Activated CD8-positive, alpha-beta memory T cell treated with anti-CD3 and anti-CD28 coated beads for 36 hours (primary cell): Measurements from ENCODE around the gene CCDC57. TPM values are rescaled to one million over a fixed set of nuclear protein-coding genes. Genes with fewer than 3 reads are reported as not detected.
"Not testable (repeated sequence)": the region's sequence is repeated elsewhere in the genome, so short reads cannot be mapped to it uniquely, and the experiment has no call there.

Source experiments
- CTCF ChIA-PET: fragments of 350-600 bp; sonication (Branson Sonifier 250); formaldehyde crosslinking; loops from one replicate; lab custom pipeline; 2021; ENCODE audit warnings: antibody characterized with exemption; lab: Charles Lee
- POLR2A ChIA-PET: fragments of 350-600 bp; sonication (Branson Sonifier 250); formaldehyde crosslinking; loops from one replicate; lab custom pipeline; 2021; ENCODE audit warnings: antibody characterized with exemption; lab: Charles Lee
- total RNA-seq, 2 experiments: library from RNA; stranded (reverse); gene quantifications; one replicate each; pipeline ENCODE4 v1.2.3, GENCODE V29; 2021

Gene CCDC57
- total RNA-seq, 2 experiments from 2014 or later = 69.8 to 73.0 TPM

GRCh38 chr17:82218349-82219075 is 5.9 kb upstream of the CCDC57 start:
- CTCF ChIA-PET = no interaction called here
- POLR2A ChIA-PET = no interaction called here

GRCh38 chr17:82217530-82218204 is 5.0 kb upstream of the CCDC57 start:
- CTCF ChIA-PET = no interaction called here
- POLR2A ChIA-PET = no interaction called here

GRCh38 chr17:82217120-82217529 is 4.5 kb upstream of the CCDC57 start:
- CTCF ChIA-PET = interaction anchor here (1.0 kb wide), 1 partner anchor 22 kb away, joined by 3 read pairs; no protein-coding TSS in a partner anchor
- POLR2A ChIA-PET = no interaction called here

- ChIA-PET POLR2A (interaction anchor here (0.6 to 2.9 kb wide), 2 partner anchors 12 to 26 kb away, joined by 11 to 12 read pairs; partner anchors contain the start of gene SLC16A3), CTCF (interaction anchor here (1.0 to 2.2 kb wide), 2 partner anchors 11 to 23 kb away, joined by 3 to 7 read pairs; no protein-coding TSS in a partner anchor)
Observed at GRCh38 chr17:82216301-82217119, 3.9 kb upstream of the CCDC57 start.

DNA sequence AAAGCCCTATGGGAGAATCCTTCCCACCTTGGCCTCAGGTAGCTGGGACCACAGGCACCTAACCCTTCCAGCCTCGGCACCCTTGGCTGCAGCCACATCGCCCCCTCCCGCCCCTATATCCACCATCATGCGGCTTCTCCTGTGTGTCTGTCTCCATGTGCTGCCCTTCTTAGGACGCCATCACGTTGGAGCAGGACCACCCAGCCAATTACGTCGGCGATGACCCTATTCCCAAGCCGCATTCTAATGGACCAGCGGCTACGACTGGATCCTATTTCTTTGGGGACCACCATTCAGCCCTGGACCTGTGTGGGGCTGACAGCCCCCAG is 3.3 kb upstream of the CCDC57 start:
- ChIA-PET POLR2A (interaction anchor here (0.6 to 2.9 kb wide), 2 partner anchors 13 to 26 kb away, joined by 11 to 12 read pairs; partner anchors contain the start of gene SLC16A3), CTCF (interaction anchor here (2.2 kb wide), 1 partner anchor 10 kb away, joined by 7 read pairs; no protein-coding TSS in a partner anchor)

DNA sequence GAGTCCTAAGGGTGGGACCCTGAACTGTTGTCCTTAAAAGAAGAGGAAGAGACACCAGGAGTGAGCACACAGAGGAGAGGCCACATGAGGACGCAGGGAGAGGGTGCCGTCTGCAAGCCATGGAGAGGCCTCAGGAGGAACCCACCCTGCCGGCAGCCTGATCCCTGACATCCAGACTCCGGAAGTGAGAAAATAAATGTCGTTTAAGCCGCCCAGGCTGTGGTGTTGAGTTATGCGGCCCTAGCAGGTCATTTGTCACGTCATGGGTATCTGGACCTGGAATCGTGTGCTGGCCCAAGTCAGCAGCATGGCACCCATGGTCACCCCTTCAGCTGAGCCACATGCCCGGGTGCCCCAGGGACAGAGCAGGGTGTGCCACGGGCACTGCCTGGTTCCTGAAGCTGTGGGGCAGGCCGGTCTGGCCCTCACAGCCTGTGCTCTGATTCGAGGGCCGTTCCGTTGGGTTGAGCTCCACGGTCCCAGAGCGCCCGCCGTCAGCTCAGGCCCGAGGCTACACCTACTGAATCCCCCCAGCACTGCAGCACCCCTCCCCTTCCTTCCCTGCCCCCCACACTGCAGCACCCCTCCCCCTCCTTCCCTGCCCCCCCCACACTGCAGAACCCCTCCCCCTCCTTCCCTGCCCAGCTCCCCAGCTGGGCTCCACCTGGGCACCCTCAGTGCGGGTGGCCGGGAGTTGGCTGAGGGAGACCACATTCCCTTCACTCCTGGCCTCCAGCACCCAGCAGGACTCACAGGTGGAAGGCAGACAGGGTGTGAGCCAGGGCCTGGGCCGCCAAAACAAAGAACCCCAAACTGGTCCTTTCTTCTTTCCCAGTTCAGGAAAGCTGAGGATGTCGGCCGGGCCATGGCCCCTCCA is 2.7 kb upstream of the CCDC57 start:
- POLR2A ChIA-PET = interaction anchor here (0.6 to 2.9 kb wide), 2 partner anchors 13 to 25 kb away, joined by 11 to 12 read pairs; partner anchors contain the start of gene SLC16A3
- CTCF ChIA-PET = interaction anchor here (2.2 kb wide), 1 partner anchor 9 kb away, joined by 7 read pairs; no protein-coding TSS in a partner anchor

GRCh38 chr17:82214012-82214628 is 1.5 kb upstream of the CCDC57 start:
- CTCF ChIA-PET = interaction anchor here (2.2 kb wide), 1 partner anchor 8 kb away, joined by 7 read pairs; no protein-coding TSS in a partner anchor
- POLR2A ChIA-PET = interaction anchor here (0.6 to 2.9 kb wide), 3 partner anchors 12 to 176 kb away, joined by 3 to 11 read pairs (median 7); partner anchors contain the start of genes DCXR and SLC16A3

DNA sequence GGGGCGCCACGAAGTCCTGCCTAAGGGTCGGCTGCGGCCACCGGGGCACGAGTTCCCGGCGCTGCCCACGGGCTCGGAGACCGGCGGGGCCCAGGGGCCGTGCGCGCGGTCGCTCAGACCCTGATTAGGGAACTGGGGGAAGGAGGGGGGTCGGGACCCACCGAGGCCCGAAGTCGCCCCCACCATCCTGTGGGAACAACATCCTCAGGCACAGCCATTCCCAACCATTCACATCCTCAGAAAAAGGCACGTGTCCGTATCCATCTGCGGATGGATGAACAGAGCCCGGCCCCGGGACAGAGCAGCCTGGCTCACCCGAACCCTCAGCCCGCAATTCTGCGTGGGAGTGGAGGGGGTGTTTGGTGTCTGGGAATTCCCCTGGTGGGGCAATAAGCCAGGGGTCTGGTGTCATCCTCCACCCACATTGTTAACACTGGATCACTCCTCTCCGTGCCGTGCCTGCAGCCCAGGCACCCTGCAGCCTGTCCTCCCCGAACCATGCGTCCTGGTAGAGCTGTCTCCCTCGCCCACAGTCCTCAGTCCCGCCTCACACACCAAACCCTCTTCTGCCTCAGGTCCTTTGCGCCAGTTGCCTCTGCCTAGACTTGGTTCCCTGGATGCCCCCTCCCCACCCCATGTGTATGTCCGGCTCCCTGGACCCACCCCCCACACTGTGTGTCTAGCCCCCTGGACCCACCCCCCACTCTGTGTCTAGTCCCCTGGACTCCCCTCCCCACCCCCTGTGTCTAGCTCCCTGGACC is 789 bp upstream of the CCDC57 start:
- CTCF ChIA-PET = no interaction called here
- POLR2A ChIA-PET = interaction anchor here (0.6 to 2.9 kb wide), 3 partner anchors 13 to 176 kb away, joined by 3 to 11 read pairs (median 7); partner anchors contain the start of genes DCXR and SLC16A3

GRCh38 chr17:82210655-82211054 is 2.0 kb downstream of the CCDC57 start:
- CTCF ChIA-PET, POLR2A ChIA-PET: not testable (repeated sequence)

GRCh38 chr17:82205720-82206508 is 6.7 kb downstream of the CCDC57 start:
- ChIA-PET POLR2A (interaction anchor here (0.6 to 0.7 kb wide), 2 partner anchors 176 to 543 kb away, joined by 3 to 7 read pairs; no protein-coding TSS in a partner anchor), CTCF (interaction anchor here (0.8 to 1.9 kb wide), 10 partner anchors 9 to 245 kb away, joined by 3 to 13 read pairs (median 4); partner anchors contain the start of genes CD7, NOTUM and SLC16A3)

DNA sequence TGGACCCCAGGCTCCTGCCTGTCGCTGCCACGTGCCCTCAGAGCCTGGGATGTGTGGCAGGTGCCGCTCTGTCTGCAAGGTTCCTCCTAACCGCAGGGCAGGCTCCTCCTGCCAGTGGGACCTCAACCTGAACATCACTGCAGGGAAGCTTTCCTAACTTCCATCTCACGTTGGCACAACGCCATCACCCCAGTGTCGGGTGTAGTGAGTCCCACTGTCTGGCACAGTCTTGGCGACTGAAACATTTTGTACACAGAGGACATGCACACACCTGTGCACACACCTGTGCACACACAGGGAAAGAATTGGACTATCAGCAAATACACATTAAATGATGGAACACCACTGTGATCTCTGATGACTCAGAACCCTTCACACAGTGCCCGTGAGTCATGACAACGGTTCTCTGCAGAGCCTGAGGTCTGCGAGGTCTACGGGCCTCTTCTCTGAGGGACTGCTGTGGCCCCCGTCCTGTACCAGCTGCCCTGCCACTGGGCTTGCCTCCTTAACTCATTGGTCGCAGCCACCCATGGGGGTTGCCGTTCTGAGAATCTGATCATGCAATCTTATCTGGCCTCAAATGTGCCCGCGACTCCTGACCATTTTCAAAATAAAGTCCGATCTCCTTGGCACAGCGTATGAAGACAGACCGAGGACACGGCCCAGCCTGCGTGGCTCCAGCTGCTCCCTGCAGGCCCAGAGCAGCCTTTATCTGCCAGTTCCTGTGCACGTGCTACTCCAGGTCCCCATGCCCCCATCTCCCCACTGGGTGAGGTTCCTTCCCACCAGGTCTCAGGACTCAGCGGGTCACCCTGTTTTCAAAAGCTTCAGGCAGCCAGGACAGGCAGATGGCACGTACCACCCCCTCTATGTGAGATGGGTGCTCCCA is 7.6 kb downstream of the CCDC57 start:
- POLR2A ChIA-PET = no interaction called here
- CTCF ChIA-PET = interaction anchor here (1.0 to 1.9 kb wide), 7 partner anchors 9 to 245 kb away, joined by 3 to 13 read pairs (median 5); partner anchors contain the start of genes NOTUM and SLC16A3

DNA sequence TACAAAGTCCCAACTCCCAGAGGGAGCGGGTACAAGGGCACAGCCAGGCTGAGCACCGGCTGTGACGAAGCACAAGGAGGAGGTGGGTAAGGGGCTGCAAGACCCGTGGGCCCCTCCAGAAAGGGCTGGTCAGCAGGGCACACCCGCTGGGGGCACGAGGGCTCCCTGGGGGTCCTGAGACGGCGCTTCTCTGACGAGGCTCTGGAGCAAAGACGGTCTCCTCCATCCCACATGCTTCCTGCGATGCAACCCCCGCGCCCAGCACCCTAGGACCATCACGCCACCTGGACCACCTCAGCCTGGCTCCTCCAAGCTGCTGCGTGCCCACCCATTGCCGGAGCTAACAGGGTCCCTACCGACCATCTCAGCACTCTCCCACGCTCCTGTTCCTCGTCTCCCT is 8.7 kb downstream of the CCDC57 start:
- ChIA-PET CTCF (no interaction called here), POLR2A (interaction anchor here (0.5 kb wide), 1 partner anchor 80 kb away, joined by 3 read pairs; no protein-coding TSS in a partner anchor)

DNA sequence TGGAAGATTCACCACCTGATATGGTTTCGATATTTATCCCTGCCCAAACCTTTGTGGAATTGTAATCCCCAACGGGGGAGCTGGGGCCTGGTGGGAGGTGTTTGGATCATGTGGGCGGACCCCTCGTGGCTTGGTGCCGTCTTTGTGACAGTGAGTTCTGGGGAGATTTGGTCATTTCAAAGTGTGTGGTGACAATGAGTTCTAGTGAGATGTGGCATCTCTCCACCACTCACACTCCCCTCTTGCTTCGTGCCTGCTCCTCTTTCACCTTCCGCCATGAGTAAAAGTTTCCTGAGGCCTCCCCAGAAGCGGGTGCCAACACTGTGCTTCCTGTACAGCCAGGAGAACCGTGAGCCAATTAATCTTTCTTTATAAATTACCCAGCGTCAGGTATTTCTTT is 9.7 kb downstream of the CCDC57 start:
- ChIA-PET CTCF (no interaction called here), POLR2A (interaction anchor here (0.6 kb wide), 1 partner anchor 116 kb away, joined by 3 read pairs; no protein-coding TSS in a partner anchor)

- ChIA-PET CTCF (interaction anchor here (0.6 to 1.2 kb wide), 3 partner anchors 65 to 233 kb away, joined by 3 to 4 read pairs (median 3); no protein-coding TSS in a partner anchor), POLR2A (interaction anchor here (0.7 to 1.3 kb wide), 2 partner anchors 11 to 335 kb away, joined by 3 to 4 read pairs; partner anchors contain the start of gene CCDC57)
Observed at GRCh38 chr17:82201498-82201910, 11.1 kb downstream of the CCDC57 start.
